ENCODE results near the gene CNR2.
A peak's percentile ranks its signal among the peaks of the same experiment; 100 is the strongest.
"Not testable (repeated sequence)": the region's sequence is repeated elsewhere in the genome, so short reads cannot be mapped to it uniquely, and the experiment has no call there.

CNR2 gene

DNA sequence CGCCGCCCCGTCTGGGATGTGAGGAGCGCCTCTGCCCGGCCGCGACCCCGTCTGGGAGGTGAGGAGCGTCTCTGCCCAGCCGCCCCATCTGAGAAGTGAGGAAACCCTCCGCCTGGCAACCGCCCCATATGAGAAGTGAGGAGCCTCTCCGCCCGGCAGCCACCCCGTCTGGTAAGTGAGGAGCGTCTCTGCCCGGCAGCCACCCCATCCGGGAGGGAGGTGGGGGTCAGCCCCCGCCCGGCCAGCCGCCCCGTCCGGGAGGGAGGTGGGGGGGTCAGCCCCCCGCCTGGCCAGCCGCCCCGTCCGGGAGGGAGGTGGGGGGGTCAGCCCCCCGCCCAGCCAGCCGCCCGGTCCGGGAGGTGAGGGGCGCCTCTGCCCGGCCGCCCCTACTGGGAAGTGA, 60.0 kb downstream of the CNR2 start:
- H3K9me3 Mint-ChIP-seq; H3K4me1 Mint-ChIP-seq (ENCODE audit: low read depth); H3K27me3 Mint-ChIP-seq; H3K4me3 Mint-ChIP-seq; H3K27ac Mint-ChIP-seq; intact Hi-C loops (cut with micrococcal nuclease): not testable (repeated sequence)
- H3K36me3 Mint-ChIP-seq (ENCODE audit: low read depth) = peaks cover 87% of the 10 kb centered on the region

DNA sequence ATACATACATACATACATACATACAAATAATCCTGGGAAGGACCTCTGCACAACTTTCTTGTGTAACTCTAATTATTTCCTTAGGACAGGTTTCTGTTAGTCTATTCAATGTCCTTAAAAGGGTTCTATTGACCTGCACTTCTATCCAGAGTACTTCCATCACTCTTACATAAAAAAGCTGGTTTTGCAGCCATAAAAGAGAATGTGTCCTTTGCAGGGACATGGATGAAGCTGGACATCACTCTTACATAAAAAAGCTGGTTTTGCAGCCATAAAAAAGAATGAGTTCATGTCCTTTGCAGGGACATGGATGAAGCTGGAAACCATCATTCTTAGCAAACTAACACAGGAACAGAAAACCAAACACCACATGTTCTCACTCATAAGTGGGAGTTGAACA, 61.8 kb downstream of the CNR2 start:
- H3K27ac Mint-ChIP-seq; intact Hi-C loops (cut with micrococcal nuclease); H3K4me1 Mint-ChIP-seq (ENCODE audit: low read depth); H3K4me3 Mint-ChIP-seq; H3K27me3 Mint-ChIP-seq; H3K9me3 Mint-ChIP-seq: not testable (repeated sequence)
- H3K36me3 Mint-ChIP-seq (ENCODE audit: low read depth) = peaks cover 87% of the 10 kb centered on the region

DNA sequence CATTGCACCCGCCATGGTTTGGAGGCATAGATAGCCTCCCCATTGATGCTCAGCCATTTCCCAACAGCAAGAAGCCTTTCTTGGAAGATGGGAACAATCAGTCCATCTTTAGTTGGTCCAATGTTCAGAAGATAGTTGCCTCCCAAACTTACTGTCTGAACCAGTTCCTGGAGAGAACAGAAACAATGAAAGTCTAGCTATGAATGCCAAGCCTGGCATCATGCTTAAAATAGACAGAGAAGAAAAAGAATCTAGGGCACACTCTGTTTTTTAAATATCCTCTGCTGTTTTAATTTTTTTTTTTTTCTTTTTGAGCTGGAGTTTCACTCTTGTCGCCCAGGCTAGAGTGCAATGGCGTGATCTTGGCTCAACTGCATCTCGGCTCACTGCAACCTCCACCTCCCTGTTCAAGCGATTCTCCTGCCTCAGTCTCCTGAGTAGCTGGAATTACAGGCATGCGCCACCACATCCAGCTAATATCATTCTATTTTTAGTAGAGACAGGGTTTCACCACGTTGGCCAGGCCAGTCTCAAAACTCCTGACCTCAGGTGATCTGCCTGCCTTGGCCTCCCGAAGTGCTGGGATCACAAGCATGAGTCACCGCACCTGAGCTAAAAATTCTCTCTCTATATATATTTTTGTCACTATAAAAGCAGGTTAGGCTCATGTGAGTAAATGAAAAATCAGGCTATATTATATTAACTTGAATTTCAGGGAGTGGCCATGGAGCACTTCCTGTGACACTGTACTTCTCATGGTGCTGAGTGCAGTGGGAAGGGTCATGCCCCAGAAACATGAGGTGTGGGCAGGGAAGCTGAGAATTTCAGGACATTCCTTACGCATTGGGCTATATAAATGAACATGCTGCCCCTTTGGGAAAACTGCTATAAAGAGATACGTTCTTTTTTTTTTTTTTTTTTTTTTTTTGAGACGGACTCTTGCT, 64.2 kb downstream of the CNR2 start:
- Mint-ChIP-seq H3K36me3 (ENCODE audit: low read depth) (peaks cover 79% of the 10 kb centered on the region), H3K4me3 (no peak overlapping the region), H3K9me3 (no peaks in the 10 kb centered on the region), H3K4me1 (ENCODE audit: low read depth) (peaks cover 6% of the 10 kb centered on the region), H3K27me3 (no peaks in the 10 kb centered on the region), H3K27ac (no peak overlapping the region)
- intact Hi-C loops (cut with micrococcal nuclease) = no loop called here

- H3K9me3 Mint-ChIP-seq; H3K27me3 Mint-ChIP-seq; H3K27ac Mint-ChIP-seq; H3K4me1 Mint-ChIP-seq (ENCODE audit: low read depth); intact Hi-C loops (cut with micrococcal nuclease); H3K4me3 Mint-ChIP-seq: not testable (repeated sequence)
- peaks cover 66% of the 10 kb centered on the region for H3K36me3 Mint-ChIP-seq (ENCODE audit: low read depth)
These were observed 65.6 kb downstream of the CNR2 start for GRCh38 chr1:23847482-23848095.

GRCh38 chr1:23845163-23845562, 68.0 kb downstream of the CNR2 start:
- H3K27ac Mint-ChIP-seq = no peak overlapping the region

GRCh38 chr1:23843644-23844043, 69.5 kb downstream of the CNR2 start:
- H3K4me3 Mint-ChIP-seq = no peak overlapping the region
- H3K36me3 Mint-ChIP-seq (ENCODE audit: low read depth) = peaks cover 39% of the 10 kb centered on the region
- H3K27ac Mint-ChIP-seq = no peak overlapping the region
- H3K27me3 Mint-ChIP-seq = no peaks in the 10 kb centered on the region
- H3K4me1 Mint-ChIP-seq (ENCODE audit: low read depth) = no peaks in the 10 kb centered on the region
- no peaks in the 10 kb centered on the region for H3K9me3 Mint-ChIP-seq
- intact Hi-C loops (cut with micrococcal nuclease) = no loop called here

More at GRCh38 chr1:23845163-23845562, 68.0 kb downstream of the CNR2 start:
- no peaks in the 10 kb centered on the region for H3K27me3 Mint-ChIP-seq
- peaks cover 54% of the 10 kb centered on the region for H3K36me3 Mint-ChIP-seq (ENCODE audit: low read depth)
- intact Hi-C loops (cut with micrococcal nuclease) = no loop called here
- no peak overlapping the region for H3K4me3 Mint-ChIP-seq
- H3K9me3 Mint-ChIP-seq = no peaks in the 10 kb centered on the region
- no peaks in the 10 kb centered on the region for H3K4me1 Mint-ChIP-seq (ENCODE audit: low read depth)

- Mint-ChIP-seq H3K27ac (peak overlapping the region; percentile 58), H3K4me1 (ENCODE audit: low read depth) (peaks cover 23% of the 10 kb centered on the region), H3K36me3 (ENCODE audit: low read depth) (no peaks in the 10 kb centered on the region), H3K27me3 (peaks cover 4% of the 10 kb centered on the region), H3K9me3 (peaks cover 8% of the 10 kb centered on the region), H3K4me3 (peak overlapping the region; percentile 69)
- intact Hi-C loops (cut with micrococcal nuclease) = loop anchor here (2.0 kb wide), 2 partner anchors 14 to 28 kb away; partner anchors contain the start of gene HMGCL
These were observed 74.7 kb downstream of the CNR2 start for GRCh38 chr1:23838401-23838866.

GRCh38 chr1:23837908-23838307, 75.3 kb downstream of the CNR2 start:
- intact Hi-C loops (cut with micrococcal nuclease) = loop anchor here (2.0 kb wide), 2 partner anchors 13 to 27 kb away; partner anchors contain the start of gene HMGCL
- H3K27ac Mint-ChIP-seq = peak overlapping the region; percentile 58

GRCh38 chr1:23836037-23836436, 77.1 kb downstream of the CNR2 start:
- Mint-ChIP-seq H3K9me3 (peaks cover 8% of the 10 kb centered on the region), H3K36me3 (ENCODE audit: low read depth) (no peaks in the 10 kb centered on the region), H3K27me3 (peaks cover 4% of the 10 kb centered on the region), H3K27ac (no peak overlapping the region), H3K4me3 (no peak overlapping the region), H3K4me1 (ENCODE audit: low read depth) (peaks cover 23% of the 10 kb centered on the region)
- intact Hi-C loops (cut with micrococcal nuclease) = no loop called here

More at GRCh38 chr1:23837908-23838307, 75.3 kb downstream of the CNR2 start:
- peaks cover 4% of the 10 kb centered on the region for H3K27me3 Mint-ChIP-seq
- H3K4me1 Mint-ChIP-seq (ENCODE audit: low read depth) = peaks cover 23% of the 10 kb centered on the region
- H3K36me3 Mint-ChIP-seq (ENCODE audit: low read depth) = no peaks in the 10 kb centered on the region
- H3K4me3 Mint-ChIP-seq = peak overlapping the region; percentile 69
- peaks cover 8% of the 10 kb centered on the region for H3K9me3 Mint-ChIP-seq

- peaks cover 23% of the 10 kb centered on the region for H3K4me1 Mint-ChIP-seq (ENCODE audit: low read depth)
- H3K4me3 Mint-ChIP-seq; intact Hi-C loops (cut with micrococcal nuclease); H3K27ac Mint-ChIP-seq; H3K9me3 Mint-ChIP-seq; H3K27me3 Mint-ChIP-seq; H3K36me3 Mint-ChIP-seq (ENCODE audit: low read depth): not testable (repeated sequence)
These were observed 79.0 kb downstream of the CNR2 start for GRCh38 chr1:23834156-23834555.

DNA sequence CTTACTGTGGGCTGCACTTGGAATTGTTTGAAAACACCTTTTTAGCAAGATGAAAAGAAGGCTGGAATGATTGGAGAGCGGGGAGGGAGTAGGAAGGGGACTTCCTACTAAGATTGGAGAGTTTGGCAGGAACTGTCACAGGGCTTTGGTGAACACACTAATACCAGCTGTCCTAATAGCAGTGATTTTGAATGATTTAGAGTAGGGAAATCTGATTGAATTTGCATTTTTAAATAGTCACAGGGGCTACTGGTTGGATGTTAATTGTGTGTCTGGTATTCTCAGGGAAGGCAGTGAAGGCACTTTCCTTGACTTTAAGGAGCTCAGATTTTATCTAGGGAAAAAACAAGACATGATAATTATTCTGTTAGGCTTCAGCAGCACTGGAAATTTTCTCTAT, 85.4 kb downstream of the CNR2 start:
- Mint-ChIP-seq H3K4me3 (no peak overlapping the region), H3K4me1 (ENCODE audit: low read depth) (peaks cover 23% of the 10 kb centered on the region), H3K27me3 (no peaks in the 10 kb centered on the region), H3K9me3 (no peaks in the 10 kb centered on the region), H3K36me3 (ENCODE audit: low read depth) (peaks cover 9% of the 10 kb centered on the region), H3K27ac (peak overlapping the region; percentile 45)
- intact Hi-C loops (cut with micrococcal nuclease) = no loop called here

DNA sequence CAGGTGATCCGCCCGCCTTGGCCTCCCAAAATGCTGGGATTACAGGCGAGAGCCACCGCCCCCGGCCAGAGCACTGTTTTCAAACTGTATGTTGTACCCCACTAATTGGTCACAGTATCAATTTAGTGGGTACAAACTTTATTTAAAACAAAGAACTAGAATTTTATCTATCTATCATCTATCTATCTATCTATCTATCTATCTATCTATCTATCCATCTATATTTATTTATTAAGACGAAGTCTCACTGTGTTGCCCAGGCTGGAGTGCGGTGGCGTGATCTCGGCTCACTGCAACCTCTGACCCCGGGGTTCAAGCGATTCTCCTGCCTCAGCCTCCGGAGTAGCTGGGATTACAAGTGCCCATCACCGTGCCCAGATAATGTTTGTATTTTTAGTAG, 86.6 kb downstream of the CNR2 start:
- H3K4me3 Mint-ChIP-seq; H3K9me3 Mint-ChIP-seq; intact Hi-C loops (cut with micrococcal nuclease); H3K36me3 Mint-ChIP-seq (ENCODE audit: low read depth); H3K27me3 Mint-ChIP-seq: not testable (repeated sequence)
- Mint-ChIP-seq H3K27ac (peak overlapping the region; percentile 99), H3K4me1 (ENCODE audit: low read depth) (peaks cover 28% of the 10 kb centered on the region)

DNA sequence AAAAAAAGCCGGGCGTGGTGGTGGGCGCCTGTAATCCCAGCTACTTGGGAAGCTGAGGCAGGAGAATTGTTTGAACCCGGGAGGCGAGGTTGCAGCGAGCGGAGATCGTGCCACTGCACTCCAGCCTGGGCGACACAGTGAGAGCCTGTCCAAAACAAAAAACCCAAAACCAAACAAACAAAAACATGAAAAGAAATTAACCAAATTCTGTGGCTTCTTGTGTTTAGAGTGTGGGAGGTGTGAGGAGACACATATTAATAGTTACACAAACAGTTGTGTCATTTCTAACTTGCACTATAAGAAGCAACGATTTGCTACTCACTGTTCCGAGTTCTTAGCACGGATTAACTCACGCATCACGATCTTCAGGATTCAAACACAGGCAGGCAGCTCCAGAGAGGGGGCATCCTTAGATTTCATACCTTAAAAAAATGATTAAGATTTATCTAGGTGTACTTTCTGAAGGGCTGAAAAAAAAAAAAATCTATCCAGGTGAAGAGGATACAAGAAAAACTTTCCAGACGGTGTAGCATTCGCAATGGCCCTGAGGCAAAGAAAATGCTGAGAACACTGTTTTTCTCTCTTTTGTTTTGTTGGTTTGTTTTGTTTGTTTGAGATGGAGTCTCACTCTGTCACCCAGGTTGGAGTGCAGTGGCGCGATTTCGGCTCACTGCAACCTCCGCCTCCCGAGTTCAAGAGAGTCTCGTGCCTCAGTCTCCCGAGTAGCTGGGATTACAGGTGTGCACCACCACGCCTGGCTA, 87.2 kb downstream of the CNR2 start:
- peaks cover 9% of the 10 kb centered on the region for H3K36me3 Mint-ChIP-seq (ENCODE audit: low read depth)

More for the DNA sequence above, 87.2 kb downstream of the CNR2 start:
- intact Hi-C loops (cut with micrococcal nuclease) = loop anchor here (2.0 kb wide), 2 partner anchors 13 to 15 kb away; no protein-coding TSS in a partner anchor
- H3K27me3 Mint-ChIP-seq = no peaks in the 10 kb centered on the region
- peak overlapping the region; percentile 91 for H3K4me3 Mint-ChIP-seq
- H3K4me1 Mint-ChIP-seq (ENCODE audit: low read depth) = peaks cover 31% of the 10 kb centered on the region
- H3K9me3 Mint-ChIP-seq = no peaks in the 10 kb centered on the region
- peak overlapping the region; percentile 99 for H3K27ac Mint-ChIP-seq
